ENCODE measurements around the gene RAB17. TPM values are rescaled to one million over a fixed set of nuclear protein-coding genes. Genes with fewer than 3 reads are reported as not detected.

RAB17 gene
- total RNA-seq, 1 donor = 0.36 TPM

DNA sequence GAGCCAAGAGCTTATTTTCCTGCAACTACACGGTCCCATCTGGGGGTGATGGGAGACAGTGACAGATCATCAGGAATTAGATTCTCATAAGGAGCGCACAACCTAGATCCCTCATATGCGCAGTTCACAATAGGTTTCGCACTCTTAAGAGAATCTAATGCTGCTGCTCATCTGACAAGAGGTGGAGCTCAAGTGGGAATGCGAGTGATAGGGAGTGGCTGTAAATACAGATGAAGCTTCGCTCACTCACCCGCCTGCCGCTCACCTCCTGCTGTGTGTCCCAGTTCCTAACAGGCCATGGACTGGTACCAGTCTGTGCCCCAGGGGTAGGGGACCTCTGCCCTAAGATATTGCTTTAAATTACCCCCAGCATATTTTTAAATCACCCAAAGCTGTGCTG, 47.6 kb upstream of the RAB17 start:
- H3K27ac ChIP-seq (ENCODE audit: low read depth, low read length) = no peak overlapping the region
- no peak for DNase-seq (ENCODE audit: insufficient read length, low spot score, missing footprints)
- H3K4me3 ChIP-seq (ENCODE audit: insufficient read depth, low read length) = no peak overlapping the region
- peaks cover 44% of the 10 kb centered on the region for H3K79me2 ChIP-seq (ENCODE audit: insufficient read depth, low read length)
- H2AFZ ChIP-seq (ENCODE audit: low read length) = no peak overlapping the region
- no peaks in the 10 kb centered on the region for H3K4me1 ChIP-seq (ENCODE audit: insufficient read depth, low read length)
- TF ChIP-seq, protein P1, sequence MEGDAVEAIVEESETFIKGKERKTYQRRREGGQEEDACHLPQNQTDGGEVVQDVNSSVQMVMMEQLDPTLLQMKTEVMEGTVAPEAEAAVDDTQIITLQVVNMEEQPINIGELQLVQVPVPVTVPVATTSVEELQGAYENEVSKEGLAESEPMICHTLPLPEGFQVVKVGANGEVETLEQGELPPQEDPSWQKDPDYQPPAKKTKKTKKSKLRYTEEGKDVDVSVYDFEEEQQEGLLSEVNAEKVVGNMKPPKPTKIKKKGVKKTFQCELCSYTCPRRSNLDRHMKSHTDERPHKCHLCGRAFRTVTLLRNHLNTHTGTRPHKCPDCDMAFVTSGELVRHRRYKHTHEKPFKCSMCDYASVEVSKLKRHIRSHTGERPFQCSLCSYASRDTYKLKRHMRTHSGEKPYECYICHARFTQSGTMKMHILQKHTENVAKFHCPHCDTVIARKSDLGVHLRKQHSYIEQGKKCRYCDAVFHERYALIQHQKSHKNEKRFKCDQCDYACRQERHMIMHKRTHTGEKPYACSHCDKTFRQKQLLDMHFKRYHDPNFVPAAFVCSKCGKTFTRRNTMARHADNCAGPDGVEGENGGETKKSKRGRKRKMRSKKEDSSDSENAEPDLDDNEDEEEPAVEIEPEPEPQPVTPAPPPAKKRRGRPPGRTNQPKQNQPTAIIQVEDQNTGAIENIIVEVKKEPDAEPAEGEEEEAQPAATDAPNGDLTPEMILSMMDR (IDR thresholded peaks at IDR 0.05; ENCODE audit: extremely low read depth, low read depth, low read length) = no peak
- peaks cover 38% of the 10 kb centered on the region for H4K20me1 ChIP-seq (ENCODE audit: insufficient read depth, low read length)
- no peaks in the 10 kb centered on the region for H3K36me3 ChIP-seq (ENCODE audit: insufficient read depth, low read length)
- no peak overlapping the region for H3K4me2 ChIP-seq (ENCODE audit: insufficient read depth, low read length)
- peaks cover 3% of the 10 kb centered on the region for H3K9me3 ChIP-seq (ENCODE audit: low read depth, low read length)
- no peaks in the 10 kb centered on the region for H3K27me3 ChIP-seq (ENCODE audit: insufficient read depth, low read length)

DNA sequence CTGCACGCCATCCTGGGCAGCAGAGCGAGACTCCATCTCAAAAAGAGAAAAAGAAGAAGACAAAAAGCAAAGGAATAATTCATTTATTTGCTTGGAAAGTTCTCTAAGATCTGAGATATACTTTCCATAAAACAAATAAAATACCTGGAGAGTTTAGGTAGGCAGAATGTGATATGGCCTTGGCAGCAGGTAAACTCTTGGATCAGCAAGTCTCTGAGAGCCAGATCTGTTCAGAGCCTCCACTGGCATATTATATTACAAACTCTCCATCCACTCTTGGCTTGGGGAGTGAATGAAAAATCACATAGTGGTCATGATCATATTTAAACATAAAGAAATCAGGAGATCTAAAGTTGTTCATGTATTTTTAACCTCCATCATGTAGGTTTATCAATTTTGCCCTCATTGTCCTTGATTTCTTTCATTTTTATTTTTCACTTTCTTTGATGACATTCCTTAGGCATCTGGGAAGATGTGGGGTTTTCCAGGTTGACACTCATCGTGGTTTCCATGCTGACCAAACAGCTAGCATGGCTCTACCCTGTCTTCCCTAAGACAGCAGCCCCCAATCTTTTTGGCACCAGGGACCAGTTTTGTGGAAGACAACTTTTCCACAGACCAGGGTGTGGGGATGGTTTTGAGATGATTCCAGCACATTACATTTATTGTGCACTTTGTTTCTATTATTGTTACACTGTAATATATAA, 47.0 kb upstream of the RAB17 start:
- Histone ChIP-seq H3K4me2 (ENCODE audit: insufficient read depth, low read length) (no peak overlapping the region), H3K9me3 (ENCODE audit: low read depth, low read length) (peaks cover 3% of the 10 kb centered on the region), H3K79me2 (ENCODE audit: insufficient read depth, low read length) (peaks cover 47% of the 10 kb centered on the region), H4K20me1 (ENCODE audit: insufficient read depth, low read length) (peaks cover 32% of the 10 kb centered on the region), H3K4me3 (ENCODE audit: insufficient read depth, low read length) (no peak overlapping the region), H2AFZ (ENCODE audit: low read length) (no peak overlapping the region), H3K27ac (ENCODE audit: low read depth, low read length) (no peak overlapping the region), H3K36me3 (ENCODE audit: insufficient read depth, low read length) (no peaks in the 10 kb centered on the region), H3K27me3 (ENCODE audit: insufficient read depth, low read length) (no peaks in the 10 kb centered on the region), H3K4me1 (ENCODE audit: insufficient read depth, low read length) (no peaks in the 10 kb centered on the region)
- DNase-seq (ENCODE audit: insufficient read length, low spot score, missing footprints) = no peak
- TF ChIP-seq, protein P1 (IDR thresholded peaks at IDR 0.05; ENCODE audit: extremely low read depth, low read depth, low read length) = no peak

DNA sequence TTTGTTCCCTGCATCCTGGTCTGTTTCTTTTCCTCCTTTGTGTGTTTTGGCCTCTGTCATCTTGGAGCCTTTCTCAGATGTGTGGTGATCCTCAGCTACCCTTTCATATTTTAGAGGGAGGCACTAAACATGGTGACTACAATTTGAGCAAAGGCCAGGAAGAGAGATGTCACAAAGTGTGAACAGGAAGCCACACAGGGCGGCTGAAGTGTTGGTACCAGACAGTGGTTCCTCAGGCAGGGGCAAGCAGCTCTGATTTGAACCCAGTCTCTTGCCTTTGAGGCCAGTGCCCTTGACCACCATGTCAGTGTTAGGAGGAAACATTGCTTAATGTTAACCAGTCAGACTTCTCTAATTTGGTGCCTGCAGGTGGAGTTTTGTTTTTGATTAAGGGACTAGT, 46.0 kb upstream of the RAB17 start:
- Histone ChIP-seq H3K36me3 (ENCODE audit: insufficient read depth, low read length) (no peaks in the 10 kb centered on the region), H4K20me1 (ENCODE audit: insufficient read depth, low read length) (peaks cover 27% of the 10 kb centered on the region), H3K4me3 (ENCODE audit: insufficient read depth, low read length) (no peak overlapping the region), H3K4me2 (ENCODE audit: insufficient read depth, low read length) (no peak overlapping the region), H3K4me1 (ENCODE audit: insufficient read depth, low read length) (no peaks in the 10 kb centered on the region), H3K9me3 (ENCODE audit: low read depth, low read length) (peaks cover 3% of the 10 kb centered on the region), H3K27me3 (ENCODE audit: insufficient read depth, low read length) (no peaks in the 10 kb centered on the region), H3K79me2 (ENCODE audit: insufficient read depth, low read length) (peaks cover 51% of the 10 kb centered on the region), H2AFZ (ENCODE audit: low read length) (no peak overlapping the region), H3K27ac (ENCODE audit: low read depth, low read length) (no peak overlapping the region)
- DNase-seq (ENCODE audit: insufficient read length, low spot score, missing footprints) = no peak
- TF ChIP-seq, protein P1 (IDR thresholded peaks at IDR 0.05; ENCODE audit: extremely low read depth, low read depth, low read length) = no peak

DNA sequence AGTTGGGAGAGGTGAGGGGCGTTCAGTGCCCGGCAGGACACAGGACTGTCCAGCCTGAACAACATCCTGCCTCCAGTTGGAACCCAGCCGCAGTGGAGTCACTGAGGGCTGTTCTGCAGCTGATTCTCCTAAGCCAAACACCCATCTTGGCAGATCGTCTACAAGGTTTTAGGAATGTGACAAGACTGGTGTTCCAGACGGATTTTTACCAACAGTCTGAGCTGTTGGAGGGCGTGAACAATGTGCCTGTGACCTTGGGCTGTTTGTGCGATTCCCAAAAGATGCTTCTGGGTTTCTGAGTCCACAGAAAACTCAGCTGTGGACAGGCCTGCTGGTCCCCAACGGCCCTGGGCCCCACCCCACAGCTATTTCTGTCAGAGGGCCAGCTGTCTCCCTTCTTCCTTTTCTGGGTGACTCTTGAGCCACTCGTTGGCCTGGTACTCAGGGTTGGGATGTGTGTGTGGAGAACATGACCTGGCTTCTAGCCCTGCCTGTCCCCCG, 42.6 kb upstream of the RAB17 start:
- Histone ChIP-seq H3K4me1 (ENCODE audit: insufficient read depth, low read length) (peaks cover 17% of the 10 kb centered on the region), H3K4me3 (ENCODE audit: insufficient read depth, low read length) (no peak overlapping the region), H4K20me1 (ENCODE audit: insufficient read depth, low read length) (peaks cover 20% of the 10 kb centered on the region), H2AFZ (ENCODE audit: low read length) (no peak overlapping the region), H3K27me3 (ENCODE audit: insufficient read depth, low read length) (no peaks in the 10 kb centered on the region), H3K36me3 (ENCODE audit: insufficient read depth, low read length) (no peaks in the 10 kb centered on the region), H3K79me2 (ENCODE audit: insufficient read depth, low read length) (peaks cover 63% of the 10 kb centered on the region), H3K9me3 (ENCODE audit: low read depth, low read length) (peaks cover 3% of the 10 kb centered on the region), H3K4me2 (ENCODE audit: insufficient read depth, low read length) (no peak overlapping the region), H3K27ac (ENCODE audit: low read depth, low read length) (no peak overlapping the region)
- DNase-seq (ENCODE audit: insufficient read length, low spot score, missing footprints) = peak; percentile 56
- TF ChIP-seq, protein P1 (IDR thresholded peaks at IDR 0.05; ENCODE audit: extremely low read depth, low read depth, low read length) = no peak
